H9 (cell line): Measurements from ENCODE around the gene TRPC4AP. TPM values are rescaled to one million over a fixed set of nuclear protein-coding genes. Genes with fewer than 3 reads are reported as not detected.

Source experiments
- DNase-seq: peaks from one replicate; pipeline ENCODE4 v3.0.0-alpha.2; 2017
- H2AFZ ChIP-seq: one replicate; pipeline ENCODE4 v1.6.1; 2013; ENCODE audit warnings: mild to moderate bottlenecking, low read length, control low read depth, moderate library complexity
- H2AK5ac ChIP-seq: 2 replicates; pipeline ENCODE4 v1.6.1; 2013; ENCODE audit warnings: low read length, control low read depth, mixed read lengths; ENCODE audit not compliant: insufficient read length
- H2BK120ac ChIP-seq: one replicate; pipeline ENCODE4 v1.6.1; 2013; ENCODE audit warnings: low read depth, mild to moderate bottlenecking, low read length, control low read depth, inconsistent platforms; ENCODE audit not compliant: poor library complexity, severe bottlenecking
- H2BK12ac ChIP-seq: 2 replicates; pipeline ENCODE4 v1.6.1; 2013; ENCODE audit warnings: low read length, control low read depth, mixed read lengths, low read depth; ENCODE audit not compliant: insufficient read length
- H2BK15ac ChIP-seq: 2 replicates; pipeline ENCODE4 v1.6.1; 2013; ENCODE audit warnings: low read depth, low read length, control low read depth
- H2BK20ac ChIP-seq: one replicate; pipeline ENCODE4 v1.6.1; 2013; ENCODE audit warnings: low read depth, mild to moderate bottlenecking, low read length, control low read depth, inconsistent platforms; ENCODE audit not compliant: poor library complexity, severe bottlenecking
- H2BK5ac ChIP-seq: 2 replicates; pipeline ENCODE4 v1.6.1; 2013; ENCODE audit warnings: low read length, control low read depth, mixed read lengths; ENCODE audit not compliant: insufficient read length
- H3K14ac ChIP-seq: 2 replicates; pipeline ENCODE4 v1.6.1; 2013; ENCODE audit warnings: low read length, control low read depth; ENCODE audit not compliant: insufficient read depth
- H3K18ac ChIP-seq: 2 replicates; pipeline ENCODE4 v1.6.1; 2013; ENCODE audit warnings: low read depth, mild to moderate bottlenecking, mixed read lengths, low read length, control low read depth; ENCODE audit not compliant: insufficient read length
- H3K23ac ChIP-seq: 2 replicates; pipeline ENCODE4 v1.6.1; 2013; ENCODE audit warnings: low read length, control low read depth, mixed read lengths, low read depth; ENCODE audit not compliant: insufficient read length
- H3K23me2 ChIP-seq: 2 replicates; pipeline ENCODE4 v1.6.1; 2013; ENCODE audit warnings: low read depth, mild to moderate bottlenecking, mixed read lengths, low read length, control low read depth; ENCODE audit not compliant: insufficient read length, poor library complexity, severe bottlenecking
- H3K27ac ChIP-seq: 2 replicates; pipeline ENCODE4 v1.5.1; 2013; ENCODE audit warnings: low read length, control low read depth, mixed read lengths, low read depth; ENCODE audit not compliant: insufficient read length
- H3K27me3 ChIP-seq: 2 replicates; pipeline ENCODE4 v1.6.1; 2013; ENCODE audit warnings: low read length, control low read depth, inconsistent platforms; ENCODE audit not compliant: insufficient read depth
- H3K4ac ChIP-seq: 2 replicates; pipeline ENCODE4 v1.6.1; 2013; ENCODE audit warnings: low read depth, mild to moderate bottlenecking, control low read depth, inconsistent platforms, low read length, moderate library complexity
- H3K4me1 ChIP-seq: 2 replicates; pipeline ENCODE4 v1.6.1; 2013; ENCODE audit warnings: low read length, control low read depth, inconsistent platforms; ENCODE audit not compliant: insufficient read depth
- H3K4me2 ChIP-seq: 2 replicates; pipeline ENCODE4 v1.6.1; 2013; ENCODE audit warnings: low read length, control low read depth, mixed read lengths; ENCODE audit not compliant: insufficient read length, insufficient read depth
- H3K56ac ChIP-seq: 2 replicates; pipeline ENCODE4 v1.6.1; 2013; ENCODE audit warnings: low read depth, mild to moderate bottlenecking, mixed read lengths, low read length, control low read depth; ENCODE audit not compliant: insufficient read length
- H3K79me1 ChIP-seq: 2 replicates; pipeline ENCODE4 v1.6.1; 2013; ENCODE audit warnings: low read depth, mild to moderate bottlenecking, moderate library complexity, low read length, control low read depth, inconsistent platforms; ENCODE audit not compliant: insufficient read depth, poor library complexity, severe bottlenecking
- H3K79me2 ChIP-seq: 2 replicates; pipeline ENCODE4 v1.6.1; 2013; ENCODE audit warnings: low read length, control low read depth, inconsistent platforms; ENCODE audit not compliant: insufficient read depth
- H3K9ac ChIP-seq: 2 replicates; pipeline ENCODE4 v1.6.1; 2013; ENCODE audit warnings: low read length, control low read depth, mixed read lengths; ENCODE audit not compliant: insufficient read length; ENCODE audit errors: extremely low read depth
- H3K9me3 ChIP-seq: one replicate; pipeline ENCODE4 v1.6.1; 2013; ENCODE audit warnings: low read depth, low read length, inconsistent platforms; ENCODE audit not compliant: control insufficient read depth
- H3T11ph ChIP-seq: one replicate; pipeline ENCODE4 v1.6.1; 2013; ENCODE audit warnings: mild to moderate bottlenecking, low read length, control low read depth, inconsistent platforms
- H4K20me1 ChIP-seq: one replicate; pipeline ENCODE4 v1.6.1; 2013; ENCODE audit not compliant: control insufficient read depth, insufficient read length, insufficient read depth
- H4K5ac ChIP-seq: 2 replicates; pipeline ENCODE4 v1.6.1; 2013; ENCODE audit warnings: low read depth, mild to moderate bottlenecking, mixed read lengths, low read length, control low read depth; ENCODE audit not compliant: insufficient read length
- H4K8ac ChIP-seq: replicated peaks from 2 replicates; pipeline ENCODE4 v1.6.1; 2013; ENCODE audit warnings: low read length, control low read depth, mixed read lengths, low read depth; ENCODE audit not compliant: insufficient read length
- H4K91ac ChIP-seq: 2 replicates; pipeline ENCODE4 v1.6.1; 2013; ENCODE audit warnings: low read depth, mild to moderate bottlenecking, moderate library complexity, mixed read lengths, low read length, control low read depth; ENCODE audit not compliant: insufficient read length
- H3K27ac Mint-ChIP-seq, 3 experiments: 2 replicates in 2 of 3; 3 replicates in 1 of 3; pipeline ENCODE4 v1.8.0; 2020 to 2021; ENCODE audit warnings: mixed read lengths in 3 of 3, mild to moderate bottlenecking in 1 of 3, moderate library complexity in 1 of 3
- H3K27me3 Mint-ChIP-seq: 2 replicates; pipeline ENCODE4 v1.8.0; 2021; ENCODE audit warnings: low read depth, mild to moderate bottlenecking, moderate library complexity, mixed read lengths
- H3K36me3 Mint-ChIP-seq, 3 experiments: 2 replicates in 2 of 3; 3 replicates in 1 of 3; pipeline ENCODE4 v1.8.0; 2020 to 2021; ENCODE audit warnings: low read depth in 3 of 3, mixed read lengths in 3 of 3; ENCODE audit not compliant: insufficient read depth in 1 of 3
- H3K4me1 Mint-ChIP-seq, 2 experiments: 2 replicates each; pipeline ENCODE4 v1.8.0; 2020; ENCODE audit warnings: mixed read lengths in 2 of 2
- H3K4me3 Mint-ChIP-seq, 2 experiments: 2 replicates in 1 of 2; 3 replicates in 1 of 2; pipeline ENCODE4 v1.8.0; 2020 to 2021; ENCODE audit warnings: mild to moderate bottlenecking in 2 of 2, mixed read lengths in 2 of 2, moderate library complexity in 1 of 2
- H3K9me3 Mint-ChIP-seq, 2 experiments: 2 replicates in 1 of 2; 3 replicates in 1 of 2; pipeline ENCODE4 v1.8.0; 2020; ENCODE audit warnings: mild to moderate bottlenecking in 2 of 2, mixed read lengths in 2 of 2, moderate library complexity in 1 of 2
- CTCF ChIP-seq: fragments of 200-600 bp; sonication (generic); conservative IDR thresholded peaks from 3 replicates; pipeline ENCODE4 v1.8.0; 2021; ENCODE audit warnings: antibody characterized with exemption, mild to moderate bottlenecking
- WGBS: extraction: QIAGEN DNeasy Blood & Tissue Kit; methylation state at CpG from one replicate; pipeline ENCODE4 v1.1.7; 2013; ENCODE audit warnings: missing lambda C conversion rate, low lambda C conversion rate, mixed read lengths; ENCODE audit not compliant: insufficient read length; ENCODE audit errors: extremely low coverage; 5-methylcytosine and 5-hydroxymethylcytosine counted together
- total RNA-seq: library from RNA; stranded (reverse); gene quantifications from 2 replicates; pipeline ENCODE4 v1.2.1, GENCODE V29; 2021

Gene TRPC4AP
- total RNA-seq, 1 experiment from 2014 or later: 93.9 TPM

GRCh38 chr20:35066194-35066593 is 26.4 kb downstream of the TRPC4AP start:
- Histone ChIP-seq H3K4ac (no peak overlapping the region), H3K23me2 (no peaks in the 10 kb centered on the region), H3T11ph (no peak overlapping the region), H3K79me2 (no peaks in the 10 kb centered on the region; the same call in 1 of the 2 replicates), H4K20me1 (no peaks in the 10 kb centered on the region), H2AFZ (no peak overlapping the region), H2BK120ac (peak overlapping the region; percentile 15), H2BK15ac (no peak overlapping the region), H4K5ac (no peak overlapping the region), H3K14ac (no peak overlapping the region), H3K27ac (no peak overlapping the region), H2AK5ac (no peak overlapping the region), H3K18ac (no peak overlapping the region), H3K4me1 (peaks cover 3% of the 10 kb centered on the region; the same call in 1 of the 2 replicates), H3K4me2 (no peak overlapping the region), H2BK20ac (no peak overlapping the region), H4K8ac (no peak overlapping the region), H4K91ac (no peak overlapping the region), H3K9ac (no peak overlapping the region), H3K79me1 (peaks cover 4% of the 10 kb centered on the region), H3K9me3 (no peaks in the 10 kb centered on the region), H3K56ac (no peak overlapping the region), H2BK5ac (no peak overlapping the region), H3K23ac (no peak overlapping the region), H2BK12ac (no peak overlapping the region), H3K27me3 (no peaks in the 10 kb centered on the region)
- Mint-ChIP-seq H3K27ac (peak overlapping the region in 1 of 3 experiments; percentile 2; a peak in 2 of 7 replicates), H3K27me3 (no peaks in the 10 kb centered on the region), H3K9me3 (no peaks in the 10 kb centered on the region), H3K36me3 (peaks cover 5 to 32% (median 26%) of the 10 kb centered on the region in 3 experiments; a peak in 6 of 7 replicates), H3K4me3 (no peak overlapping the region), H3K4me1 (peaks cover 17% of the 10 kb centered on the region in 2 experiments)
- DNase-seq: no peak
- no CpG with 5 or more reads among the region's 6 CpGs for WGBS
- no peak for TF ChIP-seq CTCF
